SK-N-SH treated with all-trans-retinoic acid at 6 μM for 48 hours (cell line): ENCODE results near the gene SORCS2.

Experiments used
- ATAC-seq: fragments of 200-7000 bp; cut with Tn5 transposase; 3 replicates; pipeline ENCODE4 v1.9.1; 2020; ENCODE audit warnings: mild to moderate bottlenecking, moderate library complexity
- ARNTL ChIP-seq: fragments of 450-650 bp; formaldehyde crosslinking; IDR thresholded peaks from 2 replicates; pipeline ENCODE4 v1.5.0; 2020; ENCODE audit warnings: low read depth, mild to moderate bottlenecking, moderate library complexity, borderline replicate concordance
- BACH2 ChIP-seq: fragments of 250-450 bp; sonication (Bioruptor Pico); IDR thresholded peaks from 2 replicates; pipeline ENCODE4 v1.9.0; 2021; ENCODE audit warnings: mild to moderate bottlenecking, borderline replicate concordance
- CREB5 ChIP-seq: fragments of 250-450 bp; sonication (Bioruptor Pico); IDR thresholded peaks from 2 replicates; pipeline ENCODE4 v1.5.1; 2020; ENCODE audit warnings: low read depth, mild to moderate bottlenecking, moderate library complexity
- CSDC2 ChIP-seq: fragments of 250-450 bp; sonication (Bioruptor Pico); IDR thresholded peaks from 2 replicates; pipeline ENCODE4 v1.5.0; 2020; ENCODE audit warnings: mild to moderate bottlenecking, moderate library complexity
- CSRNP3 ChIP-seq: fragments of 250-450 bp; sonication (Bioruptor Pico); IDR thresholded peaks from 2 replicates; pipeline ENCODE4 v1.5.1; 2021; ENCODE audit warnings: mild to moderate bottlenecking, moderate library complexity
- ESRRG ChIP-seq: fragments of 250-450 bp; sonication (Bioruptor Pico); IDR thresholded peaks from 2 replicates; pipeline ENCODE4 v1.6.1; 2021; ENCODE audit warnings: mild to moderate bottlenecking
- GLIS3 ChIP-seq: fragments of 250-450 bp; sonication (Bioruptor Pico); IDR thresholded peaks from 2 replicates; pipeline ENCODE4 v1.5.0; 2020; ENCODE audit warnings: mild to moderate bottlenecking, moderate library complexity
- ISL1 ChIP-seq: fragments of 250-450 bp; sonication (Bioruptor Pico); IDR thresholded peaks from 2 replicates; pipeline ENCODE4 v2.1.2; 2022; ENCODE audit warnings: mild to moderate bottlenecking, moderate library complexity
- OSR1 ChIP-seq: fragments of 250-450 bp; sonication (Bioruptor Pico); IDR thresholded peaks from 2 replicates; pipeline ENCODE4 v1.8.0; 2022; ENCODE audit warnings: moderate library complexity, mild to moderate bottlenecking, inconsistent platforms
- PATZ1 ChIP-seq: fragments of 250-450 bp; sonication (Bioruptor Pico); IDR thresholded peaks from 2 replicates; pipeline ENCODE4 v1.8.0; 2020; ENCODE audit warnings: mild to moderate bottlenecking, moderate library complexity, borderline replicate concordance
- PPARA ChIP-seq: fragments of 250-450 bp; sonication (Bioruptor Pico); IDR thresholded peaks from 2 replicates; pipeline ENCODE4 v1.5.0; 2020; ENCODE audit warnings: mild to moderate bottlenecking, borderline replicate concordance
- RARB ChIP-seq: fragments of 250-450 bp; sonication (Bioruptor Pico); IDR thresholded peaks from 2 replicates; pipeline ENCODE4 v1.8.0; 2021; ENCODE audit warnings: mild to moderate bottlenecking, moderate library complexity
- TCF4 ChIP-seq: fragments of 250-450 bp; sonication (Bioruptor Pico); IDR thresholded peaks from 2 replicates; pipeline ENCODE4 v1.8.0; 2021; ENCODE audit warnings: mild to moderate bottlenecking, moderate library complexity, borderline replicate concordance
- TOX ChIP-seq: fragments of 250-450 bp; sonication (Bioruptor Pico); IDR thresholded peaks from 2 replicates; pipeline ENCODE4 v1.8.0; 2021; ENCODE audit warnings: mild to moderate bottlenecking, moderate library complexity, borderline replicate concordance
- ZC3H10 ChIP-seq: fragments of 250-450 bp; sonication (Bioruptor Pico); IDR thresholded peaks from 2 replicates; pipeline ENCODE4 v1.5.1; 2021; ENCODE audit warnings: mild to moderate bottlenecking, moderate library complexity
- ZFP3 ChIP-seq: fragments of 250-450 bp; sonication (Bioruptor Pico); IDR thresholded peaks from 2 replicates; pipeline ENCODE4 v1.5.0; 2020; ENCODE audit warnings: mild to moderate bottlenecking, moderate library complexity
- ZNF565 ChIP-seq: fragments of 450-650 bp; formaldehyde crosslinking; conservative IDR thresholded peaks from 2 replicates; pipeline ENCODE4 v1.5.0; 2020; ENCODE audit warnings: low read depth, mild to moderate bottlenecking, moderate library complexity
- ZNF70 ChIP-seq: fragments of 450-650 bp; formaldehyde crosslinking; IDR thresholded peaks from 2 replicates; pipeline ENCODE4 v1.5.0; 2020; ENCODE audit warnings: mild to moderate bottlenecking, moderate library complexity
- ZNF8 ChIP-seq: fragments of 450-650 bp; formaldehyde crosslinking; IDR thresholded peaks from 2 replicates; pipeline ENCODE4 v1.5.0; 2020; ENCODE audit warnings: mild to moderate bottlenecking, moderate library complexity

Gene SORCS2

GRCh38 chr4:7172508-7172907 lies 19.8 kb upstream of the SORCS2 start:
- TF ChIP-seq CREB5 (no peak), BACH2 (CRISPR knock-in tag) (no peak), ESRRG (CRISPR knock-in tag) (no peak), RARB (no peak), PATZ1 (CRISPR knock-in tag) (no peak), OSR1 (CRISPR knock-in tag) (no peak), ZC3H10 (CRISPR knock-in tag) (no peak), ARNTL (CRISPR knock-in tag) (no peak), TCF4 (CRISPR knock-in tag) (no peak), ZNF8 (CRISPR knock-in tag) (no peak), ZNF565 (no peak), ISL1 (CRISPR knock-in tag) (no peak), ZNF70 (CRISPR knock-in tag) (no peak), ZFP3 (CRISPR knock-in tag) (no peak), TOX (CRISPR knock-in tag) (no peak)
- ATAC-seq: no peak

- ATAC-seq: no peak
- no peak for TF ChIP-seq PATZ1 (CRISPR knock-in tag)
- TF ChIP-seq, all 23 proteins: peak for 0
These were observed 19.4 kb upstream of the SORCS2 start for GRCh38 chr4:7172946-7173345.

GRCh38 chr4:7173841-7174449 lies 18.4 kb upstream of the SORCS2 start:
- TF ChIP-seq ZFP3 (CRISPR knock-in tag): no peak
- no peak for TF ChIP-seq ESRRG (CRISPR knock-in tag)
- TF ChIP-seq CSDC2 (CRISPR knock-in tag): no peak
- no peak for TF ChIP-seq ZC3H10 (CRISPR knock-in tag)
- no peak for TF ChIP-seq CSRNP3 (CRISPR knock-in tag)
- TF ChIP-seq CREB5: no peak
- no peak for ATAC-seq

- TF ChIP-seq ISL1 (CRISPR knock-in tag): no peak
- no peak for TF ChIP-seq RARB
- TF ChIP-seq ESRRG (CRISPR knock-in tag): no peak
- no peak for TF ChIP-seq ZNF70 (CRISPR knock-in tag)
- TF ChIP-seq ZC3H10 (CRISPR knock-in tag): no peak
- no peak for TF ChIP-seq CSDC2 (CRISPR knock-in tag)
- TF ChIP-seq ZNF8 (CRISPR knock-in tag): no peak
- no peak for TF ChIP-seq PPARA (CRISPR knock-in tag)
- no peak for ATAC-seq
These were observed 13.2 kb upstream of the SORCS2 start for GRCh38 chr4:7179158-7179557.

- no peak for TF ChIP-seq ESRRG (CRISPR knock-in tag)
- no peak for TF ChIP-seq CREB5
- no peak for TF ChIP-seq OSR1 (CRISPR knock-in tag)
- TF ChIP-seq ZC3H10 (CRISPR knock-in tag): no peak
- no peak for TF ChIP-seq GLIS3 (CRISPR knock-in tag)
- TF ChIP-seq ZNF8 (CRISPR knock-in tag): no peak
- TF ChIP-seq BACH2 (CRISPR knock-in tag): no peak
- ATAC-seq: no peak
These were observed 11.4 kb upstream of the SORCS2 start for GRCh38 chr4:7180938-7181337.
